Activated effector memory CD4-positive, alpha-beta T cell treated with anti-CD3 and anti-CD28 coated beads, Interleukin-2, amount 50 U/mL, for 16 hours (primary cell): ENCODE measurements around the gene LARP4B.

ENCODE experiments used
- DNase-seq: peaks from one replicate; pipeline ENCODE4 v3.0.0-alpha.2; 2020

Gene LARP4B

GRCh38 chr10:759898-760477 lies 171.5 kb downstream of the LARP4B start:
- no peak for DNase-seq
